NCI-H1092 (cell line): ENCODE measurements around the gene ZNF516.

Experiments used
- DNase-seq: peaks from one replicate; lab custom pipeline; 2025; lab: John Stamatoyannopoulos, UW

Gene ZNF516

GRCh38 chr18:76506974-76507764 lies 12.1 kb upstream of the ZNF516 start:
- no peak for DNase-seq

- DNase-seq: no peak
Measured at GRCh38 chr18:76506395-76506794, 11.4 kb upstream of the ZNF516 start.

- no peak for DNase-seq
Measured at GRCh38 chr18:76505614-76506013, 10.6 kb upstream of the ZNF516 start.

- DNase-seq: no peak
Measured at GRCh38 chr18:76504749-76505148, 9.7 kb upstream of the ZNF516 start.

GRCh38 chr18:76503649-76504386 lies 8.8 kb upstream of the ZNF516 start:
- no peak for DNase-seq

GRCh38 chr18:76502551-76502950 lies 7.5 kb upstream of the ZNF516 start:
- DNase-seq: no peak

GRCh38 chr18:76499637-76500340 lies 4.7 kb upstream of the ZNF516 start:
- DNase-seq: no peak

- no peak for DNase-seq
Measured at GRCh38 chr18:76499021-76499420, 4.0 kb upstream of the ZNF516 start.

- DNase-seq: no peak
Measured at GRCh38 chr18:76498064-76498463, 3.0 kb upstream of the ZNF516 start.

- DNase-seq: no peak
Measured at GRCh38 chr18:76497021-76497420, 2.0 kb upstream of the ZNF516 start.

GRCh38 chr18:76496194-76496890 lies 1.3 kb upstream of the ZNF516 start:
- DNase-seq: peak; percentile 63

- DNase-seq: peak; percentile 42
Measured at GRCh38 chr18:76495435-76496193, 572 bp upstream of the ZNF516 start.

GRCh38 chr18:76494231-76495005 lies 624 bp downstream of the ZNF516 start:
- DNase-seq: peak; percentile 63

GRCh38 chr18:76493213-76494161 lies 1.6 kb downstream of the ZNF516 start:
- peak; percentile 70 for DNase-seq

GRCh38 chr18:76492669-76493212 lies 2.3 kb downstream of the ZNF516 start:
- peak; percentile 99 for DNase-seq

GRCh38 chr18:76491776-76492668 lies 3.0 kb downstream of the ZNF516 start:
- DNase-seq: no peak

- DNase-seq: peak; percentile 37
Measured at GRCh38 chr18:76491473-76491775, 3.6 kb downstream of the ZNF516 start.
